K562 (cell line): ENCODE data around the gene EMX1. TPM values are rescaled to one million over a fixed set of nuclear protein-coding genes. Genes with fewer than 3 reads are reported as not detected.

Experiments
- ATAC-seq: fragments of 200-7000 bp; cut with Tn5 transposase; 3 replicates; pipeline ENCODE4 v1.9.1; 2020; ENCODE audit warnings: moderate library complexity
- BruUV-seq: library from RNA; stranded (reverse); fragments of 400-500 nt; replicated peaks from 2 replicates; lab custom pipeline; 2021; lab: Mats Ljungman, UMichigan
- CTCF ChIA-PET: fragments of 300-600 bp; formaldehyde crosslinking; extraction: SDS; loops from one replicate; lab custom pipeline; 2021; ENCODE audit warnings: low intra/inter-chr PET ratio; lab: Yijun Ruan, JAX
- POLR2A ChIA-PET: fragments of 300-600, 350-650 bp; sonication (Branson Sonifier 250); formaldehyde crosslinking; extraction: SDS; loops from one replicate; lab custom pipeline; 2021; ENCODE audit warnings: antibody characterized with exemption, inconsistent platforms; lab: Yijun Ruan, JAX
- DNase-seq, 4 experiments: peaks; one replicate each; pipeline versions ENCODE4 v3.0.0 to v3.0.0-alpha.2; 2011 to 2018; ENCODE audit warnings: low spot score in 3 of 4, mixed read lengths in 3 of 4; ENCODE audit errors: extremely low read depth in 1 of 4
- FAIRE-seq: peaks from 2 replicates; lab custom pipeline; 2011; peaks lifted over from hg19 to GRCh38; lab: Jason Lieb, UNC
- H2AFZ ChIP-seq: 2 replicates; pipeline ENCODE4 v1.6.0; 2011; ENCODE audit warnings: low read depth, low read length, control low read depth, inconsistent platforms
- H3K27ac ChIP-seq: fragments of 200-600 bp; 3 replicates; pipeline ENCODE4 v1.8.0; 2011; ENCODE audit warnings: low read depth, mild to moderate bottlenecking, control low read depth, inconsistent platforms, low read length, moderate library complexity, mixed read lengths; ENCODE audit errors: extremely low read depth
- H3K27me3 ChIP-seq, 2 experiments: fragments of 300-600 bp in 1 of 2; 2 replicates in 1 of 2; 3 replicates in 1 of 2; pipeline versions ENCODE4 v1.6.0 to v1.8.0; 2011; ENCODE audit warnings: inconsistent platforms in 2 of 2, low read length in 2 of 2, mild to moderate bottlenecking in 1 of 2, mixed read lengths in 1 of 2, moderate library complexity in 1 of 2; ENCODE audit not compliant: control insufficient read depth in 2 of 2, insufficient read depth in 2 of 2
- H3K36me3 ChIP-seq: fragments of 300-600 bp; 3 replicates; pipeline ENCODE4 v1.8.0; 2011; ENCODE audit warnings: mild to moderate bottlenecking, low read length, inconsistent platforms; ENCODE audit not compliant: control insufficient read depth, insufficient read depth
- H3K4me1 ChIP-seq, 2 experiments: fragments of 200-600 bp in 1 of 2; replicated peaks in 1 of 2; 2 replicates in 1 of 2; 3 replicates in 1 of 2; pipeline versions ENCODE4 v1.5.1 to v1.8.0; 2011; ENCODE audit warnings: inconsistent platforms in 2 of 2, low read length in 2 of 2, mild to moderate bottlenecking in 1 of 2, mixed read lengths in 1 of 2, moderate library complexity in 1 of 2; ENCODE audit not compliant: control insufficient read depth in 2 of 2, insufficient read depth in 2 of 2
- H3K4me2 ChIP-seq: 2 replicates; pipeline ENCODE4 v1.6.1; 2011; ENCODE audit warnings: low read length, control low read depth, inconsistent platforms, mixed read lengths; ENCODE audit not compliant: insufficient read depth
- H3K4me3 ChIP-seq: fragments of 200-600 bp; sonication (generic), shearing (Covaris generic); 2 replicates; pipeline ENCODE4 v1.5.1; 2016; ENCODE audit warnings: control low read depth, inconsistent platforms
- H3K79me2 ChIP-seq: fragments of 200-600 bp; 3 replicates; pipeline ENCODE4 v1.8.0; 2011; ENCODE audit warnings: low read length, inconsistent platforms; ENCODE audit not compliant: control insufficient read depth, insufficient read depth
- H3K9ac ChIP-seq, 2 experiments: 2 replicates each; pipeline versions ENCODE4 v1.6.0 to v1.6.1; 2011; ENCODE audit warnings: low read depth in 2 of 2, low read length in 2 of 2, control low read depth in 1 of 2, inconsistent platforms in 1 of 2, mild to moderate bottlenecking in 1 of 2, mixed read lengths in 1 of 2; ENCODE audit not compliant: insufficient read depth in 1 of 2
- H3K9me1 ChIP-seq: one replicate; pipeline ENCODE4 v1.6.0; 2011; ENCODE audit warnings: inconsistent platforms, mild to moderate bottlenecking, low read length, moderate library complexity; ENCODE audit not compliant: control insufficient read depth, insufficient read depth
- H3K9me3 ChIP-seq: replicated peaks from 2 replicates; pipeline ENCODE4 v1.5.1; 2011; ENCODE audit warnings: low read depth, low read length, inconsistent platforms; ENCODE audit not compliant: control insufficient read depth, insufficient read depth
- H4K20me1 ChIP-seq: replicated peaks from 2 replicates; pipeline ENCODE4 v1.6.1; 2011; ENCODE audit warnings: low read length, inconsistent platforms, mixed read lengths; ENCODE audit not compliant: control insufficient read depth, insufficient read depth
- HDAC1 ChIP-seq, 2 experiments: fragments of 450-650 bp; IDR thresholded peaks; 2 replicates each; pipeline ENCODE4 v1.6.1; 2016 to 2017; ENCODE audit warnings: inconsistent platforms in 1 of 2, mild to moderate bottlenecking in 1 of 2, moderate library complexity in 1 of 2
- HDAC3 ChIP-seq: fragments of 450-650 bp; IDR thresholded peaks from 2 replicates; pipeline ENCODE4 v1.6.1; 2018; ENCODE audit warnings: borderline replicate concordance, mild to moderate bottlenecking, moderate library complexity; ENCODE audit not compliant: partially characterized antibody
- NCOR1 ChIP-seq: fragments of 450-650 bp; IDR thresholded peaks from 2 replicates; pipeline ENCODE4 v1.6.1; 2016; ENCODE audit warnings: mild to moderate bottlenecking, moderate library complexity
- PHB2 ChIP-seq: fragments of 450-650 bp; IDR thresholded peaks from 2 replicates; pipeline ENCODE4 v1.6.1; 2017; ENCODE audit warnings: low read depth
- RNF2 ChIP-seq: sonication (generic); IDR thresholded peaks from 2 replicates; pipeline ENCODE4 v1.6.1; 2016
- SIX5 ChIP-seq, 2 experiments: IDR thresholded peaks; 2 replicates each; pipeline ENCODE4 v1.6.1; 2011; ENCODE audit warnings: low read length in 2 of 2, borderline replicate concordance in 1 of 2, low read depth in 1 of 2, mild to moderate bottlenecking in 1 of 2, moderate library complexity in 1 of 2; ENCODE audit not compliant: insufficient read depth in 1 of 2
- TBP ChIP-seq: optimal IDR thresholded peaks from 2 replicates; pipeline ENCODE3; 2011; ENCODE audit warnings: low read depth, low read length, improper control_type of control experiment
- ZKSCAN8 ChIP-seq: fragments of 200-800 bp; sonication (Bioruptor generic); IDR thresholded peaks from 2 replicates; pipeline ENCODE4 v1.6.1; 2016; ENCODE audit warnings: missing genetic modification characterization, missing compliant biosample characterization
- ZMIZ1 ChIP-seq, 2 experiments: fragments of 150-350 bp in 1 of 2; IDR thresholded peaks; 2 replicates each; pipeline ENCODE4 v1.6.1; 2012 to 2016; ENCODE audit warnings: low read depth in 2 of 2, low read length in 2 of 2, mild to moderate bottlenecking in 1 of 2, moderate library complexity in 1 of 2
- ZNF584 ChIP-seq: fragments of 200-800 bp; sonication (Bioruptor generic); IDR thresholded peaks from 2 replicates; pipeline ENCODE4 v1.6.1; 2016; ENCODE audit warnings: low read depth, mild to moderate bottlenecking, missing genetic modification characterization, missing compliant biosample characterization
- WGBS: fragments of 100-300 bp; shearing (Covaris generic); methylation state at CpG from one replicate; pipeline ENCODE4 v1.1.6; 2016; ENCODE audit warnings: low coverage, mixed read lengths; ENCODE audit not compliant: insufficient coverage; ENCODE audit errors: missing lambda C conversion rate; 5-methylcytosine and 5-hydroxymethylcytosine counted together
- in situ Hi-C: fragments of 300-500 bp; cut with MboI; formaldehyde crosslinking; loops from 4 replicates; pipeline ENCODE4 v1.15.0; 2018; ENCODE audit warnings: inconsistent platforms, mixed read lengths
- intact Hi-C: fragments of 100-400 bp; cut with micrococcal nuclease; formaldehyde crosslinking; loops from 2 replicates; pipeline ENCODE4 v1.14.2; 2022
- polyA plus RNA-seq, 8 experiments: library from polyadenylated mRNA; depleted of rRNA in 4 of 8; stranded (reverse) in 5 of 8; unstranded in 3 of 8; fragments of >200 nt; fragmentation: Nextera tagmentation in 2 of 8; fragmentation: Illumina TruSeq in 1 of 8; extraction: Ambion mirVana in 2 of 8; extraction: Trizol in 1 of 8; gene quantifications; 2 replicates each; pipeline versions ENCODE4 v1.2.1 to v1.2.3, GENCODE V29; 2011 to 2014; ENCODE audit warnings: inconsistent platforms in 1 of 8, missing spikeins in 1 of 8
- total RNA-seq, 7 experiments: library from RNA; depleted of rRNA in 6 of 7; stranded (reverse); fragments of >200 nt in 6 of 7; fragmentation: Illumina TruSeq in 2 of 7; extraction: Trizol in 2 of 7; gene quantifications; 2 replicates each; pipeline versions ENCODE4 v1.2.1 to v1.2.3, GENCODE V29; 2011 to 2021; ENCODE audit warnings: low replicate concordance in 1 of 7
- TF ChIP-seq, protein P1 (sequence below): sonication (generic); formaldehyde crosslinking; IDR thresholded peaks from 2 replicates; pipeline ENCODE4 v1.8.0; 2022; ENCODE audit warnings: missing genetic modification reagents, mild to moderate bottlenecking, moderate library complexity, borderline replicate concordance

The EMX1 gene
- total and polyA plus RNA-seq, 9 of the 15 experiments (the other 6 are each of a cell fraction or from before 2014, with no cell fraction given): 0.10 to 0.32 (median 0.21) TPM; not detected in 6

DNA sequence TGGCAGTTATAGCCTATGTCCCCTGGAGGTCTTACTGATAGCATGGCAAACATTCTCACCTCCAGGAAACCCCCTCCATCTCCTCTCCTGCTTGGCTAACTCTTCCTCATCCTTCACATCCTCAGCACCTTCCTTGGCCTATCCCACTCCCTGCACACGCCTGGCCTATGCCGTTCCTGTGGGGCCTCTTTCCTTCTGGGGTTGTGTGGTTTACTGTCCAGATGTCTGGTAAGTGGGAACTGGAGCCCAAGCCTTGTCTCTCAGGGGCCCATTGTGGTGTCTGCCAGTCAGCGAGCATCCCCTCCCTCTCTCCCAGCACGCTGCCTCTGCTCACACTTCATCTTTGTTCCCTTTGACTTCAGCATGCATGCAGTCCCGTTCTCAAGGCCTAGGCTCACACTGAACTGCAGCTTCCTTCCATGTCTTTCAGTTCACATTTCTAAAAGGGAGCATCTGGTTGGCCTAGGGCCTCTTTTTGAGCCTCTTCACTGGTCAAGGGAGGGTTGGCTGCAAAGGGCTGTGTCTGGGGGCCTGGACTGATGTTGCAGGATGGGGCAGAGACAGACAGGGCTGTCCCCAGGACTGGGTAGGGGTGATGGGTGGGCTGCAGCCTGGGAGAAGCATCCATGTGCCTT is 17.0 kb upstream of the EMX1 start (continued):
- TF ChIP-seq TBP (no peak), ZNF584 (CRISPR knock-in tag) (no peak), SIX5 (IDR thresholded peaks at IDR 0.05; ENCODE audit: borderline replicate concordance in 1 of 2, insufficient read depth in 1 of 2, low read depth in 1 of 2, low read length in 2 of 2) (no peak), RNF2 (no peak)

DNA sequence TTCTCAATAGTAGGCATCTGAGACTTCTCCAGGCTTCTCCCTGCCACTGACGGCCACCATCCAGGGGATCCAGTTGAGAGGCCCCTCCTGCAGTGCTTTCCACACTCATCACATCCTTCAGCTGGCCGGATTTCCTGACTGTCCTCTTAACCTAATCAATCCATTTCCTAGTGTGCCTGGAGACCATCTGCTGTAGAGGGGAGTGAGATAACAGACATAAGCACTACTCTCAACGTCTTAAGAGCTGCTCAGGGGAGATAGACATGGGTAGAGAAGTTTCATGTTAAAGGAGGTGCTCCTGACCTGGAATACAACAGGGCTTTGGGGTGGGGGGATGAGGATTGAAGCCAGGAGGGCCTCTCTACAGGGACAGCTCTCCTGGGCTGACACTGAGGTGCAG is 15.9 kb upstream of the EMX1 start:
- peak; percentile 91 for FAIRE-seq
- Histone ChIP-seq H3K27ac (no peak overlapping the region; the same call in 1 of the 3 replicates), H3K4me3 (no peak overlapping the region), H3K79me2 (no peaks in the 10 kb centered on the region), H3K27me3 (peaks cover 4 to 19% of the 10 kb centered on the region in 2 experiments; a peak in 4 of 5 replicates), H2AFZ (peak overlapping the region; percentile 32; the same call in 1 of the 2 replicates), H3K9me3 (no peaks in the 10 kb centered on the region; the same call in 1 of the 2 replicates), H3K36me3 (no peaks in the 10 kb centered on the region), H3K4me1 (peaks cover 0 to 11% of the 10 kb centered on the region in 2 experiments; a peak in 2 of 5 replicates), H4K20me1 (no peaks in the 10 kb centered on the region), H3K9me1 (no peaks in the 10 kb centered on the region), H3K4me2 (peak overlapping the region; percentile 34; the same call in 1 of the 2 replicates), H3K9ac (0 out of 4 replicates have a peak overlapping the region, but pooled peaks of 1 of the 2 experiments have one; percentile 48)
- CTCF ChIA-PET: interaction anchor here (0.8 kb wide), 1 partner anchor 9 kb away, joined by 3 read pairs; no protein-coding TSS in a partner anchor
- WGBS: 5% methylated on average over 3 of the region's 3 CpGs
- POLR2A ChIA-PET: interaction anchor here (1.6 kb wide), 1 partner anchor 16 kb away, joined by 4 read pairs; the partner anchor contains the start of gene EMX1
- intact Hi-C loops (no loop called here), in situ Hi-C loops (no loop called here)
- BruUV-seq: no TSS peak
- peak; percentile 51 to 77 (median 65) for DNase-seq
- peak; percentile 90 for ATAC-seq
- TF ChIP-seq HDAC3 (peak; percentile 66), ZKSCAN8 (CRISPR knock-in tag) (peak; percentile 27; the same call in 1 of the 2 replicates), HDAC1 (IDR thresholded peaks at IDR 0.05) (peak in 1 of 2 experiments; percentile 28; a peak in 1 of 4 replicates), ZMIZ1 (IDR thresholded peaks at IDR 0.05; ENCODE audit: low read depth in 2 of 2, low read length in 2 of 2) (peak in 1 of 2 experiments; percentile 80; a peak in 1 of 4 replicates), PHB2 (peak; percentile 53; the same call in 1 of the 2 replicates), NCOR1 (peak; percentile 91)
- TF ChIP-seq, protein P1, sequence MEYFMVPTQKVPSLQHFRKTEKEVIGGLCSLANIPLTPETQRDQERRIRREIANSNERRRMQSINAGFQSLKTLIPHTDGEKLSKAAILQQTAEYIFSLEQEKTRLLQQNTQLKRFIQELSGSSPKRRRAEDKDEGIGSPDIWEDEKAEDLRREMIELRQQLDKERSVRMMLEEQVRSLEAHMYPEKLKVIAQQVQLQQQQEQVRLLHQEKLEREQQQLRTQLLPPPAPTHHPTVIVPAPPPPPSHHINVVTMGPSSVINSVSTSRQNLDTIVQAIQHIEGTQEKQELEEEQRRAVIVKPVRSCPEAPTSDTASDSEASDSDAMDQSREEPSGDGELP (CRISPR knock-in tag): peak; percentile 60; the same call in 1 of the 2 replicates
